GM08714 (cell line): Measurements from ENCODE around the gene DLG1.

Experiments used
- H3K4me3 ChIP-seq: fragments of 200-500 bp; sonication (Bioruptor generic); 2 replicates; pipeline ENCODE4 v1.5.1; 2014; ENCODE audit warnings: mild to moderate bottlenecking, low read length, inconsistent platforms
- ZNF274 ChIP-seq: IDR thresholded peaks from 2 replicates; pipeline ENCODE4 v1.6.1; 2012; ENCODE audit warnings: mild to moderate bottlenecking, low read depth, low read length

Gene DLG1

DNA sequence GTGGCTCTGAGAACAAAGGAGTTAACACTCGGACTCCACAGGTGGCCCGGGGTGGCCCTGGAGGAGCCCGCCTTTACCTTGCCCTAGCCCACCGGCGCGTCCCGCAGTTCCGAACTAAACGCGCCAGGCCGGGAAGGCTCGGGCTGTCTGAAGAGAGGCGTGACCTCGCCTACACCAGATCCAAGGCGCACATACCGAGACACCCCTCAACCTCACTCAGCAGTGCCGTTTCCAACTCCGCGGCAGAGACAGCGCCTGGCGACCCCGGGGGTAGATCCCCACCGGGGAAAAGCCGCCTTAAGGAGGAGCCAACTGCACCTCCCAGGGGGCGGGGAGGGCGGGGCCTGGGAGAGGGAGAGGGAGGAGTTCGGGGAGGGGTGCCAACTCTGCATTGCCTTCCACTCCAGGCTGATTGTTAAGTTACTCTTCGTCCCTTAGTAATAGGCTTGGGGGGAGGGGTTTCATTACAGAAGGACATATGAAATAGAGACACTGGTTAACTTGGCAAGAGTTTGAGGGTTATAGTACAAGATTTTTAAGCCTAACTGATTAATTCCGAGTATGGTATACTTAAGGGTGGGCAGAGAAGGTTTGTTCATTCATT lies at the start of gene DLG1:
DLG1 (minus strand) TSS at position 272 of the 604 bp plus-strand sequence. CDS start 1,408 bp downstream, outside the sequence.
- TF ChIP-seq ZNF274: no peak

DNA sequence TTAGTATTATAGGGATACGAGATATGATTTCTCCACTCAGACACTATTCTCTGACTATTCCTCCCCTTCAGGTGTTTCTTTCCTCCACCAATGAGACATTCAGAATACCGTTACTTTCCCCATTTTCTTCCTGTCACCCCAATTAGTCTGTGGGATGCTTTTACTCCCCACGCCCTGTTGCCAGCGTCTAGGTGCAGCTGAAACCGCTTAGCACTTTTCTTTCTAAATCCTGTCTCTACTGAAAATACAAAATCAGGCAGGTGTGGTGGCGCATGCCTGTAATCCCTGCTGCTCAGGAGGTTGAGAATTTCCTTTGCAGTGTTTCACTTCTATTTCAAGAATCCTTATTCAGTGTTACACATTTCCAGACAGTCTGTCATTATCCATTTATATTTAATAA lies 49.6 kb upstream of the DLG1 start:
- TF ChIP-seq ZNF274: no peak
- no peak overlapping the region for H3K4me3 ChIP-seq

More for the DNA sequence above, at the start of gene DLG1:
- peak within 1 kb of the TSS; percentile 72 for H3K4me3 ChIP-seq

DNA sequence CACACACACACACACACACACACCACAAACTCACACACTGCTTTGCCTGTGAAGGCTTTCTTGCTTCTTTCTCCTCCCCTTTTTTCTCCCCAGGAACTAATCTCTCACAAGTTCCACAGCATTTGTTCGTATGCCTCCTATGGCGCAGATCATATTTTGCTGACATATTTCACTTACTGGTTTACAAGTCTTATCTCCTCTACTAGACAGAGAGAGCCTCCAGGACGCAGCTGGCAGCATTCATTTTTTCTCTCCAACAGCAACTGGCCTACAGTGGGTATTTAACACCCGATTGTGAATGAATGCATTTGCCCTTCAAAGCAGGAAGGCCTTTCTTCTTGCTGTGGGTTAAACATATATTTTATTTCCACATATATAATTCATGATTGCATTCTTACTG lies 47.0 kb upstream of the DLG1 start:
- no peak for TF ChIP-seq ZNF274
- H3K4me3 ChIP-seq: no peak overlapping the region

DNA sequence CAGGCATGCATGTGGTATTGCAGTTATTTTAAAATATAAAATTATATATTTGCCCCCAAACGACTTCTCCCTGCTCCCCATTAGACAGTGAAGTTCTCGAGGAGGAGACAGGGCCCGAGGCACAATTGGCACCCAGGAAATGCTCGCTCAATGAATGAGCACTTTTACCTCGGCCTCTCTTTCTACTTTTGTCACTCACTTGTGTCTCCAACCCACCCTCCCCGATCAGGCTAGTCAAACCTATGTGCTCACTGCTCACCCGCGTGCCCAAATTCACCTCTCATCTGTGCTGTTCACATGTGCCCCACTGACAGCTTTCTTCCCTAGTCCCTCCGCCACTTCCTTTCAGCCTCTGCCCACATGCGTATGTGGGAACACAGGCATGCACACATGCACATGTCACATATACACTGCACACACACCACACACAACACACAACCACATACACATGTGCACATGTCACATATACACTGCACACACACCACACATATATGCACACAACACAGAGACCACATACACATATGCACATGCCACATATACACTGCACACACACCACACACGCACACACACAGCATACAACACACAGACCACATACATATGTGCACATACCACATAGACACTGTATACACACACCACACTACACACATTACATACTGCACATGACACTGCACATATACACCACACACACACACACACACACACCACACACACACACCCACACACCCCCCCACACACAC lies 46.3 kb upstream of the DLG1 start:
- no peak for TF ChIP-seq ZNF274
- H3K4me3 ChIP-seq: no peak overlapping the region

DNA sequence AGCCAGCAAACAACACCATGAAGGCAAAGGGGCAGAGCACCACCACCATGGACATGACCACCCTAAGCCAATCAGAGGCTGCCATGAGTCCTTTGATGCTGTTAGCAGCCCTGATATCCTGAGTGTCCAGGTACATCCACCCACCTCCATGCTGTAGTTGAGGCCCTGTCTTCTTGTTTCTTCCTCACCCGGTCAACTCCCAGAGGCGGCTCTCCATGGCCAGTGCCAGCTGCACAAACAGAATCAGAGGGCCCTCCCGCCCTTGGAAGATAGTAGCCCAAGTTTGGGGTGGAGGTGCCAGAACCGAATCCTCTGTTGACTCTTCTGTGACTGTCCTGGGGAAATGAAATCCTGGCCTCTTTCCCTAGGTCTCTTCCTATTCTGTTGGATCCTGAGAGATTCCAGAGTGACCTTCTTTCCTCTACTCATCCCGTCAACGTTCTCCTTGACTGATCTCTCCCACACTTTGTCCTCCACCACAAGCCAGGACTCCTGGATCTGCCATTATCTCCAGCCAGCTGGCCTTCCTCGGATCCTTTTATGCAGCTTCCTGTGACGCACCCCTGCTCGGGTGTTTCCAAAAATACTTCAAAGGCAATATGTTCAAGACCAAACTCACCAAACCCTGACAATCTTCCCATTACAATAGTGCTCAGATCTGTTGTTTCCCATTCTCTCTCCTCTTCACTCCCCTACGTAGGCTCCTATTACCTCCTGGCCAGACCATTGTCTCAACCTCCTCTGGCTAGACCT lies 45.4 kb upstream of the DLG1 start:
- TF ChIP-seq ZNF274: no peak
- H3K4me3 ChIP-seq: no peak overlapping the region

DNA sequence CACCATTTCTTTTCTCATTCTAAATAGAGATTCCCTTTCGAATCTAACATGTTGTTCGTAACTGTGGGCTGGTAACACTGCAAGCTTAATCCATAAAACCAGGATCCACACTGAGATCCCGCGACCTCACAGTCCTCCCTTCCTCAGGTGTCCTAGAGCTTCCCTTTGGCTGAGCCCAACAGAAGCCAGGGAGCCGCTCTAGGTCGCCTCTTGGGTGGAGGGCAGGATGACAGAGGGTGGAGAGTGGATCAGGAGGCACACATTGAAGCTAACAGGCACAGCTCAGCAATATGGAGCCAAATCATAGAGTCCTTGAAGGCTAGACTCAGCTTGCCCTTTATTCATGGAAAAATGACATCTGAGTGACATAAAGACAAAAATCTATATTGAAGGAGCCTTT lies 44.7 kb upstream of the DLG1 start:
- no peak for TF ChIP-seq ZNF274
- H3K4me3 ChIP-seq: no peak overlapping the region

DNA sequence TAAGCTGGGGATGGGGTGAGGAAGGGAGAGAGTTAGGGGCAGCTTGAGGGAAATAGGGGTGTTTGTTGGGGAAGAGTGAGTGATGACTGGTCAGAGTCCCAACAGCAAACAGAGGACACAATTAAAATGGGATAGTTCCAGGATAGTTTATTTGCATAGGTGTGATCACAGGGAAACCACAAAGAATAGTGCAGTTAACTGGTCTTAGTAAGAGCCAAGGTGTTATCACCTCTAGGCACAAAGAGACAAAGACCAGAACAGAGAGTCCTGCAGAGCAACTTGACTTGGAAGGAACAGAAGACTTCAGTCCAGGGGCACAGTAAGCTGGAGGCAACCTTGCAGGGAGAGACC lies 42.1 kb upstream of the DLG1 start:
- no peak for TF ChIP-seq ZNF274

DNA sequence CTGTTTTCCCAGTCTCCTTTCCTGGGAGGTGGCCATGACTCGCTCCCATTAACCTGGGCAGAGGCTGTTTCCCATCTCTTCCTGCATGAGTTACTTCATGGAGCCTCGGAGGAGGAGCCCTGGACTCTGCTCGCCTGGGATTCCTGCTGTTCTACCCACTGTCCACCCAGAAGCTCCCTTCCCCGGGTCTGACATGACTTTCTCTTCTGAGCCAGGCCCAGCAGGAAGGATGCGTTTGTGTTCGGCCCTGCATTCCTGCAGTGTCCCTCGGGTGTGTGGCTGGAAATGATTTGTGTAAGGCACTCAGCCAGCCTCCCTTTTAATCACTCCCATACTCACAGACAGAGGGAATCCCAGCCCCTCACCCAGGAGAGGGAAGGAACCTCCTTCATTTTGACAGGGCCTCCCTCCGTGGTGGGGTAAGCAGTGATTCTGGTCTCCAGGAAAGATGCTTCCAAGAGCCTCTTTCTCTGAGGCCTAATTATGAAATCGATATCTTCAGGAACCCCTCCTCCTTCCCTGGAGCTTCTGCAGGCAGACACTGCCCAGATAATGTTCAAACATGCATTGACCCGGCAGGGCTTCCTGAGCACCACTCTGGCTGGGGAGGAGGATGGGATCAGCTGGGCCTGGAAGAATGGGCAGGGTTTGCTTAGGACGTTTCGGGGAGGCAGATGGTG lies 41.6 kb upstream of the DLG1 start:
- H3K4me3 ChIP-seq: no peak overlapping the region
- TF ChIP-seq ZNF274: no peak

More for the DNA sequence above, 42.1 kb upstream of the DLG1 start:
- H3K4me3 ChIP-seq: no peak overlapping the region

DNA sequence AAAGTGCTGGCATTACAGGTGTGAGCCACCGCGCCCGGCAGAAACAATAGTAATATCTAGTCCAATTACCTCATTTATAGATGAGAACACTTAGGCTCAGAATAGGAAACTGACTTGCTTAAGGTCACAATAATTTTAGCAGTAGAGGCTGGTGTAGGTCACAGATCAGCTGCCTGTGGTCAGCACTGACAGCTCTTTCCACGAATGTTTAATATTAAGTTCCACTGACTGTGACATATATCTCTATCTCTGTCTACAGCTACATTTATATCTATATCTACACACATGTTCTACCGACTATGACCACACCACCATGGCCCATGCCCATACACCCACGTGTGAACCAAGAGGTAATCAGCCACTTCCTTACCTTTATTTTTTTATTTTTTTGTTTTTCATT lies 40.2 kb upstream of the DLG1 start:
- no peak overlapping the region for H3K4me3 ChIP-seq
- TF ChIP-seq ZNF274: no peak

DNA sequence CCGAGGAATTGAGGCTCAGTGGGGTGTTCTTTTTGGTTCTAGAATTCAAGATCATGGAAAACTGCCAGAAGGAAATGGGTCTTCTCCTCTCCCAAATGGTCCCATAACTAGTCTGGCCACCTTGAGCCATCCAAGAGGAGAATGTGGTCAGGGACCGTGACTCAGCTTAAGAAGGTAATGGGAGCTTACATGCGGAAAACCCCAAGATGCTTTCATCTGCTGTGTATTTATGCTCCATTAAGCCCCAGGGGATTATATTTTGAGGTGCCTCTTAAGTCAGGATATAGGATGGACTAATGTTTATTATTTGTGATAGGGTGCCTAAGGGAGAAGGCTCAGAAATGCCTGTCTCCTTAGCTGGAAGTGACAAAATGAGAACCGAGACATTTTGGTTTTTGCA lies 39.2 kb upstream of the DLG1 start:
- TF ChIP-seq ZNF274: no peak
- H3K4me3 ChIP-seq: no peak overlapping the region

DNA sequence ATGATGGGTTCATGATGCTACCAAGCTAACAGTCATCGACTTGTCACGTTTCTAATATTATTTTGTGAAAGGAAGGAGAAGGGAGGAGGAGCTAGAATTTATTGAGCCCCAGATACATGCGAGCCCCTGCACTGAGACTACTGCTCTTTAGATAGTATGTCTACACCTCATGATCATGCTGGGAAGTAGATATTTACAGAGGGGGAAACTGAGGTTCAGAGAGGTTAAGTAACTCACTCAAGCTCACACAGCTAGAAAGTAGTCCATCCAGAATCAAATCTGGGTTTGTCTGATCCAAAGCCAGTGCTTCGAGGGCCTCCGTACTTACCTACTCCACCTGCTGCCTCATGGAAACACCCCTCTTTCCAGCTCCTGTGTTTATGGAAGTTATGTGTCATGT lies 38.8 kb upstream of the DLG1 start:
- no peak overlapping the region for H3K4me3 ChIP-seq
- no peak for TF ChIP-seq ZNF274

DNA sequence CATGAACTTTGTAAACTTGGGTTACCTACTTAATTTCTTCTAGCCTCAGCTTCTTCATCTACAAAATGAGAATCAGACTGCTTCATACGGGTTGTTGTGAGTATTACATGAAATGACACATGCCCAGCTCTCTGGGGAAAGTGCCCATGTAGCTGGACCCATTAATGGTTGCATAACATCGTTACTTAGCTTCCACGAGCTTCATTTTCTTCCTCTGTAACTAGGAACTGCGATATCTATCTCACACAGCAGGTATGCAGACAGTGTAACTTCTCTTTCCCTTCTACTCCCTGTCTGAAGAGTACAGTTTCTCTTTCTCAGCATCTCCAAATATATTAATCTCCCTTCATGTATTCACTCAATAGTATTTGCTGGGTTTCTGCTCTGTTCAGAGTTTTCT lies 37.9 kb upstream of the DLG1 start:
- TF ChIP-seq ZNF274: no peak
- H3K4me3 ChIP-seq: no peak overlapping the region

DNA sequence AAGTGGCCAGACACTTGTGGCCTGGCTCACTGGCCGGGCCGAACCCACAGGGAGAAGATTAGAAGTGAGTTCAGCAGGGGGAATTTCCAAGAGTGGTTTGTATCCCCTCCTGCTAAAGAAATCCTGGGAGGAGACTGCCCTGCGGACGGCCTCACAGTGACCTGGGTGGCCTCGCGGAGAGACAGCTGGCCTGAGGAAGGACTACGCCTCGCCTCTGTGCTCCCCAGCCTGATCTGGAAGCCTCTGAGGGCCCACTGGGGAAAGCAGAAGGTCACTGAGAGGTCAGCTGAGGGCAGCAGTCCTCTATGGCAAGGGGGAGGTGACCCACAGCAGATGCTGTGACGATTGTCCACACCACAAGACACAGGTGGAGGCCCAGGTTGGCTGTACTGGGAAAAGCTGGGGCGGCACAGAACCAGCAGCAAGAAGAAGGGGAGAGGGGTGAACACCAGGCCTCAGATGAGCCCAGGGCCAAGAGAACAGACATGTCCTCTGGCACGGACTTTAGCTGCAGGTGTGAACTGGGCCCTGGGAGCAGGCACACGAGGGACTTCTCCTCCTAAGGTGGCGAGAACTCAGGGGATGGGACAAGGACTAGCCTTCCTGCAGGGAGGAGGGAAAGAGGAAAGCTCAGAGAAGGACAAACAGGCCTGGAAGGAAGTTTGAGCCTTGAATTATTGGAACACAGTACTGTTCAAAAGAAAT lies 37.2 kb upstream of the DLG1 start:
- no peak for TF ChIP-seq ZNF274
- H3K4me3 ChIP-seq: no peak overlapping the region
